SH-SY5Y (cell line): ENCODE data around the gene CST2.

Experiments
- GATA2 ChIP-seq: IDR thresholded peaks from 2 replicates; pipeline ENCODE4 v1.6.1; 2011; ENCODE audit warnings: mild to moderate bottlenecking, low read depth, low read length
- GATA3 ChIP-seq: IDR thresholded peaks from 2 replicates; pipeline ENCODE4 v1.6.1; 2011; ENCODE audit warnings: low read depth, mild to moderate bottlenecking, low read length, moderate library complexity

GRCh38 chr20:23826541-23827021, at the start of gene CST2:
- no peak for TF ChIP-seq GATA2
- no peak for TF ChIP-seq GATA3
